ENCODE results near the gene WDR5. TPM values are rescaled to one million over a fixed set of nuclear protein-coding genes. Genes with fewer than 3 reads are reported as not detected.

Gene WDR5
- total RNA-seq, 1 donor from 2014 or later: 46.8 TPM

- DNase-seq (ENCODE audit: low spot score, unreplicated experiment): no peak
- Mint-ChIP-seq H3K4me1 (ENCODE audit: low read depth) (no peaks in the 10 kb centered on the region), H3K27me3 (no peaks in the 10 kb centered on the region), H3K4me3 (ENCODE audit: low read depth) (no peak overlapping the region), H3K36me3 (ENCODE audit: insufficient read depth) (peaks cover 12% of the 10 kb centered on the region), H3K9me3 (ENCODE audit: low read depth) (no peaks in the 10 kb centered on the region), H3K27ac (peak overlapping the region; percentile 89)
- TF ChIP-seq, protein P1, sequence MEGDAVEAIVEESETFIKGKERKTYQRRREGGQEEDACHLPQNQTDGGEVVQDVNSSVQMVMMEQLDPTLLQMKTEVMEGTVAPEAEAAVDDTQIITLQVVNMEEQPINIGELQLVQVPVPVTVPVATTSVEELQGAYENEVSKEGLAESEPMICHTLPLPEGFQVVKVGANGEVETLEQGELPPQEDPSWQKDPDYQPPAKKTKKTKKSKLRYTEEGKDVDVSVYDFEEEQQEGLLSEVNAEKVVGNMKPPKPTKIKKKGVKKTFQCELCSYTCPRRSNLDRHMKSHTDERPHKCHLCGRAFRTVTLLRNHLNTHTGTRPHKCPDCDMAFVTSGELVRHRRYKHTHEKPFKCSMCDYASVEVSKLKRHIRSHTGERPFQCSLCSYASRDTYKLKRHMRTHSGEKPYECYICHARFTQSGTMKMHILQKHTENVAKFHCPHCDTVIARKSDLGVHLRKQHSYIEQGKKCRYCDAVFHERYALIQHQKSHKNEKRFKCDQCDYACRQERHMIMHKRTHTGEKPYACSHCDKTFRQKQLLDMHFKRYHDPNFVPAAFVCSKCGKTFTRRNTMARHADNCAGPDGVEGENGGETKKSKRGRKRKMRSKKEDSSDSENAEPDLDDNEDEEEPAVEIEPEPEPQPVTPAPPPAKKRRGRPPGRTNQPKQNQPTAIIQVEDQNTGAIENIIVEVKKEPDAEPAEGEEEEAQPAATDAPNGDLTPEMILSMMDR (IDR thresholded peaks at IDR 0.05; ENCODE audit: unreplicated experiment): no peak
Measured at GRCh38 chr9:134161647-134162046, 25.8 kb downstream of the WDR5 start.

- Mint-ChIP-seq H3K9me3 (ENCODE audit: low read depth) (no peaks in the 10 kb centered on the region), H3K4me3 (ENCODE audit: low read depth) (peak overlapping the region; percentile 9)
Measured at GRCh38 chr9:134162212-134162775, 26.4 kb downstream of the WDR5 start.

GRCh38 chr9:134162926-134163370 is 27.1 kb downstream of the WDR5 start:
- TF ChIP-seq, protein P1 (IDR thresholded peaks at IDR 0.05; ENCODE audit: unreplicated experiment): no peak

More at GRCh38 chr9:134162212-134162775, 26.4 kb downstream of the WDR5 start:
- Mint-ChIP-seq H3K36me3 (ENCODE audit: insufficient read depth) (peaks cover 12% of the 10 kb centered on the region), H3K4me1 (ENCODE audit: low read depth) (no peaks in the 10 kb centered on the region), H3K27ac (peak overlapping the region; percentile 89), H3K27me3 (no peaks in the 10 kb centered on the region)
- TF ChIP-seq, protein P1 (IDR thresholded peaks at IDR 0.05; ENCODE audit: unreplicated experiment): no peak
- DNase-seq (ENCODE audit: low spot score, unreplicated experiment): no peak

DNA sequence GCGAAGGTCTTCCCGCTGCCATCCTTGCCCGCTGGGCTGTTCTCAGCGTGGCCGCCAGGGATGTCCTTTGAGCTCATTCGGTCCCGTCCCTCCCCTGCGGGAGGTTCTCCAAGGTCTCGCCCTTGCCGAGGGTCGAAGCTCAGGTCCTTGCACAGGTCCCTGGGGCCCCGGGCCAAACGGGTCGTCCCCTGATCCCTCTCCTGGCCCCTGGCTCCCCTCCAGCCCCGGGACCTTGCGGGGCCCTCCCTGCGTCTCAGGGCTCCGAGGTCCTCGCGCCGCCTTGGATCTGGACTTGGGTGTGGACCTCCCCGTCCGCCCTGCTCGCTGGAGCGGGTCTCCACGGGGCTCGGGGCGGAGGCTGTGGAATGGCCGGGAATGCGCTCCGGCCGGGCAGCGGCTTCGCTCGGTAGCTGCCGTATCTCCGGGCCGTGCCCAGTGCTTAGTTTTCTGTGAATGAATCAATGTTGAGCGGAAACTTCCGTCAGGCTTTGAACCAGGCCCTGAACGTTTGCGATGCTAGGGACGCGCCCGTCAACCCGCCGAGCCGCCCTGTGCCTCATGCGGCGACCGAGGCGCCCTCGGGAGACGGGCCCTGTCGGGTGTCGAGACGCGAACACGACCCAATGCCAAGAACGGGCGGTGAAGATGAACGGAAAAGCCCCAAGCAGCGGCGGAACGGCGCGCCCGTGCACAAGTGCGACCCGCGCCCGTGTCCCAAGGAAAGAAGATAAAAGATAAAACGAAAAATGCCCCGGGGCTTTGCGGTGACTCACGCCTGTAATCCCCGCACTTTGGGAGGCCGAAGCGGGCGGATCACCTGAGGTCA is 27.7 kb downstream of the WDR5 start:
- Mint-ChIP-seq H3K27me3 (no peaks in the 10 kb centered on the region), H3K27ac (no peak overlapping the region), H3K36me3 (ENCODE audit: insufficient read depth) (peaks cover 4% of the 10 kb centered on the region), H3K4me3 (ENCODE audit: low read depth) (no peak overlapping the region), H3K9me3 (ENCODE audit: low read depth) (no peaks in the 10 kb centered on the region), H3K4me1 (ENCODE audit: low read depth) (no peaks in the 10 kb centered on the region)
- peak; percentile 34 for DNase-seq (ENCODE audit: low spot score, unreplicated experiment)
- TF ChIP-seq, protein P1 (IDR thresholded peaks at IDR 0.05; ENCODE audit: unreplicated experiment): peak; percentile 46

More at GRCh38 chr9:134162926-134163370, 27.1 kb downstream of the WDR5 start:
- Mint-ChIP-seq H3K27me3 (no peaks in the 10 kb centered on the region), H3K4me3 (ENCODE audit: low read depth) (no peak overlapping the region), H3K36me3 (ENCODE audit: insufficient read depth) (peaks cover 10% of the 10 kb centered on the region), H3K9me3 (ENCODE audit: low read depth) (no peaks in the 10 kb centered on the region), H3K4me1 (ENCODE audit: low read depth) (no peaks in the 10 kb centered on the region), H3K27ac (no peak overlapping the region)
- no peak for DNase-seq (ENCODE audit: low spot score, unreplicated experiment)

DNA sequence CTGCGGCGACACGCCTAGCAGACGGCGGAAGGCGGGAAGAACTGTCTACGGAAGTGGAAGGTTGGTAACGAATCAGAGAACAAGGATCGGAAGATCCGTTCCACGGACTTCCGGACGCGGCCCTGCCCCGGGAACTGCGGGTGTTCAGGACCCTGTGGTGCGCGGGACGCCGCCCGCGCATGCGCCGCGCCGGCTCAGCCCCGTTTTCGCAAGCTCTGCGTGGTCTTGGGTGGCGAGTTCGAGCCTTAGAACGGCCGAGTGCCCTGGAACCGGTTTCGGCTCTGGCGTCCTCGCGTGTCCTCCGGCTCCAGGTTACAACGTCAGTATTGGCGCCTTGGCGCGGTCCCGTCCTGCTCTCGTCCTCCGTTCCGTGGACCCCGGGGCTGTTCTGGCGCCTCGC is 29.0 kb downstream of the WDR5 start:
- no peaks in the 10 kb centered on the region for H3K4me1 Mint-ChIP-seq (ENCODE audit: low read depth)
- no peaks in the 10 kb centered on the region for H3K9me3 Mint-ChIP-seq (ENCODE audit: low read depth)
- TF ChIP-seq, protein P1 (IDR thresholded peaks at IDR 0.05; ENCODE audit: unreplicated experiment): no peak
- DNase-seq (ENCODE audit: low spot score, unreplicated experiment): no peak
- no peaks in the 10 kb centered on the region for H3K27me3 Mint-ChIP-seq
- no peak overlapping the region for H3K27ac Mint-ChIP-seq
- peaks cover 4% of the 10 kb centered on the region for H3K36me3 Mint-ChIP-seq (ENCODE audit: insufficient read depth)
- no peak overlapping the region for H3K4me3 Mint-ChIP-seq (ENCODE audit: low read depth)

Measured in progenitor cell of endocrine pancreas (in vitro differentiated cells).